ENCODE results near the gene NELFA.

Gene NELFA

GRCh38 chr4:1933700-1934099 is 75.1 kb downstream of the NELFA start:
- DNase-seq (ENCODE audit: low spot score) = no peak

DNA sequence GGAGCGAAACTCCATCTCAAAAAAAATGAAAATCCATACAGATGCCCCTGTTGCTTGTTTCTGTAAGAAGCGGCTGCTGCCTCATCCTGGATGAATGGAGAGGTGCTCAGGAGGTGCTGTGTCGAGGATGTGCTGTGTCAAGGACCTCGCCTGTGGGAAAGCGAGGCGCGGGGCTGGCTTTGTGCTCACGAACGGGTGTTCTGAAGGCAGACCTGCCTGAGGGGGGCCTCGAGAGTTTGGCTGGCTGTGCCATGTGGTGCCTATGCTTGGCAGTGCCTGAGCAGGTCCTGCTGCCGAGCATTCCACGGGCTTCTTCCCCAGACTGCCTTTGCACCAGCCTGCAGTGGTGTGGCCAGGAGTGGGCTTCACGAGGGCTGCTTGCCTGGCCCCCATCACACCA is 76.0 kb downstream of the NELFA start:
- DNase-seq (ENCODE audit: low spot score) = no peak

All from hematopoietic multipotent progenitor cell treated with erythropoietin and hydrocortisone succinate and interleukin-3 and kit ligand, for 15 days (in vitro differentiated cells).